OCI-LY7 (cell line): ENCODE results near the gene FGD3. TPM values are rescaled to one million over a fixed set of nuclear protein-coding genes. Genes with fewer than 3 reads are reported as not detected.

Source experiments
- BruUV-seq: library from RNA; stranded (reverse); fragments of 400-500 nt; replicated peaks from 2 replicates; lab custom pipeline; 2021; lab: Mats Ljungman, UMichigan
- CTCF ChIA-PET: fragments of 300-600 bp; sonication (Branson Sonifier 250); formaldehyde crosslinking; loops from one replicate; lab custom pipeline; 2022; ENCODE audit warnings: antibody characterized with exemption; ENCODE audit not compliant: unreplicated experiment; lab: Charles Lee
- POLR2A ChIA-PET: fragments of 300-600 bp; sonication (Branson Sonifier 250); formaldehyde crosslinking; loops from one replicate; lab custom pipeline; 2022; ENCODE audit warnings: antibody characterized with exemption; lab: Charles Lee
- DNase-seq: peaks from one replicate; pipeline ENCODE4 v3.0.0-alpha.2; 2015; ENCODE audit warnings: low spot score
- H2AFZ ChIP-seq: fragments of 200-600 bp; sonication (generic), shearing (Covaris generic); 2 replicates; pipeline ENCODE4 v1.6.1; 2014; ENCODE audit warnings: mild to moderate bottlenecking, antibody characterized with exemption, low read length, moderate library complexity
- H3K27ac ChIP-seq: fragments of 200-600 bp; sonication (generic); 2 replicates; pipeline ENCODE4 v1.5.1; 2014; ENCODE audit warnings: mixed run types, low read depth, mild to moderate bottlenecking, moderate library complexity, low read length, inconsistent platforms; ENCODE audit not compliant: poor library complexity, severe bottlenecking
- H3K36me3 ChIP-seq: fragments of 200-600 bp; sonication (generic); 2 replicates; pipeline ENCODE4 v1.6.1; 2014; ENCODE audit warnings: mild to moderate bottlenecking, antibody characterized with exemption, low read length, moderate library complexity, mixed read lengths; ENCODE audit not compliant: insufficient read depth
- H3K4me1 ChIP-seq: fragments of 200-600 bp; sonication (generic); 2 replicates; pipeline ENCODE4 v1.5.1; 2014; ENCODE audit warnings: mild to moderate bottlenecking, low read length; ENCODE audit not compliant: insufficient read depth, poor library complexity, severe bottlenecking
- H3K4me2 ChIP-seq: fragments of 200-600 bp; sonication (generic); 2 replicates; pipeline ENCODE4 v1.6.1; 2014; ENCODE audit warnings: mild to moderate bottlenecking, low read length
- H3K4me3 ChIP-seq: fragments of 200-600 bp; sonication (generic); 2 replicates; pipeline ENCODE4 v1.5.1; 2014; ENCODE audit warnings: mild to moderate bottlenecking, low read depth, low read length; ENCODE audit not compliant: poor library complexity, severe bottlenecking
- H3K79me2 ChIP-seq: fragments of 200-600 bp; sonication (generic); 2 replicates; pipeline ENCODE4 v1.6.1; 2016; ENCODE audit warnings: low read depth, mild to moderate bottlenecking, low read length, moderate library complexity, mixed read lengths; ENCODE audit not compliant: insufficient read depth
- H3K9me2 ChIP-seq: fragments of 200-600 bp; sonication (generic); 2 replicates; pipeline ENCODE4 v1.6.1; 2016; ENCODE audit warnings: mild to moderate bottlenecking, low read length, mixed read lengths; ENCODE audit not compliant: insufficient read depth
- H3K9me3 ChIP-seq: fragments of 200-600 bp; sonication (generic); 2 replicates; pipeline ENCODE4 v1.6.1; 2014; ENCODE audit warnings: mild to moderate bottlenecking, mixed run types, low read length, mixed read lengths
- H4K20me1 ChIP-seq: fragments of 200-600 bp; sonication (generic); 2 replicates; pipeline ENCODE4 v1.6.1; 2014; ENCODE audit warnings: mild to moderate bottlenecking, antibody characterized with exemption, low read length, moderate library complexity, mixed read lengths; ENCODE audit not compliant: insufficient read depth
- EZH2phosphoT487 ChIP-seq: fragments of 200-600 bp; sonication (generic); IDR thresholded peaks from 2 replicates; pipeline ENCODE4 v1.6.1; 2018; ENCODE audit warnings: low read depth, borderline replicate concordance, mild to moderate bottlenecking, mixed run types, antibody characterized with exemption, low read length, moderate library complexity, mixed read lengths
- intact Hi-C: fragments of 100-400 bp; cut with micrococcal nuclease; formaldehyde crosslinking; loops from one replicate; pipeline ENCODE4 v1.10.0; 2022; ENCODE audit not compliant: unreplicated experiment
- total RNA-seq, 2 experiments: library from RNA; depleted of rRNA in 1 of 2; stranded (reverse); fragments of >200 nt in 1 of 2; shearing (Covaris generic) in 1 of 2; gene quantifications; 2 replicates each; pipeline ENCODE4 v1.2.3, GENCODE V29; 2014 to 2022
- TF ChIP-seq, protein P1 (sequence below): fragments of 200-600 bp; sonication (generic); conservative IDR thresholded peaks from 2 replicates; pipeline ENCODE4 v1.5.1; 2014; ENCODE audit warnings: mild to moderate bottlenecking, antibody characterized with exemption, low read length, moderate library complexity, mixed read lengths

FGD3 gene
- total RNA-seq, 2 experiments from 2014 or later: 22.1 to 22.9 TPM

DNA sequence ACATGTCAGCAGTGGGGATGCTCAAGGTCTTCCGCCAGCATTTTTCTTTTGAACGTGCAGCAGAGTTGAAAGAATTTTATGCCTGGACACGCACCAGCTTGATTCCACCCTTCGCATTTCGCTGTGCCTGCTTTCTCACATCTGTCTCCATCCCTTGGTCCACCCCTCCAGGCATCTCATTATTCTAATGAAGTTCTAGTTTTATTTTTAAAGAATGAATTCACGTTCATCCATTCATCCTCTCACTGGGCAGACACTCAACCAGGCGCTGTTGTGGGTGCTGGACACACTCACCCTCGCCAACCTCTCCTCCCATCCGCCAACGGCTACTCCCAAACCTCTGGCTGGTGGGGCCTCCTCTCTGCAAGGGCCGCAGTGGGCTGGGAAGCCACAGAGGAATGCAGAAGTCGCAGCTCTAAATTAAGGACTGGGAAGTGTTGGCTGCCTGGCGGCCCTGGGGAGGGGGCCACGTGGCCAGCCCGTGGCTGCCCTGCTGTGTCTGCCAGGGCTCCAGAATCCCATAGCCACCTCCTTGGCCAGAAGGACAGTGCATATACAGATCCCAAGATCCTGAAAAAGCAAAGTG is 117.9 kb downstream of the FGD3 start:
- BruUV-seq: no TSS peak
- H3K27ac ChIP-seq: peak overlapping the region; percentile 95

DNA sequence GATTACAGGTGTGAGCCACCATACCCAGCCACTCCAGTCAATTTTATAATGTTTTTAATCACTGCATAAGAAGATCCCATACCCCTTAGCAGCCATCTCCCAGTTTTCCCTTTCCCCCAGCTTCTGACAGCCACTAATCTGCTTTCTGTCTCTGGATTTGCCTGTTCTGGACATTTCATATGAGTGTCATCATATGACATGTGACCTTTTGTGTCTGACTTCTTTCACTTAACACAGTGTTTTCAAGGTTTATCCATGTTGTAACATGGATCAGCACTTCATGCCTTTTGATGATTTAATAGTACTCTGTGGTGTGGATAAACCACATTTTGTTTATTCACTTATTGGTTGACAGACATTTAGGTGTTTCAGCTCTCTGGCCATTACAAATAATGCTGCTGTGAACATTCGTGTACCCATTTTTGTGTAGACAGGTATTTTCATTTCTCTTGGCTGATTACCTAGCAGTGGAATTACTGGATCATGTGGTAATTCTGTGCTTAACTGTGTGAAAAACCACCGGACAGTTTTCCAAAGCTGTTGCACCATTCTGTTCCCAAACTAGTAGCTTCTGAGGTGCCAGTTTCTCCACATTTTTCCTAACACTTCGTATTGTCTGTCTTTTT is 119.8 kb downstream of the FGD3 start:
- no peak overlapping the region for H3K27ac ChIP-seq
- H3K79me2 ChIP-seq: peaks cover 69% of the 10 kb centered on the region
- no peak for DNase-seq
- POLR2A ChIA-PET: interaction anchor here (0.5 to 0.6 kb wide), 3 partner anchors 12 to 69 kb away, joined by 3 read pairs; no protein-coding TSS in a partner anchor
- H3K9me2 ChIP-seq: no peaks in the 10 kb centered on the region
- TF ChIP-seq, protein P1, sequence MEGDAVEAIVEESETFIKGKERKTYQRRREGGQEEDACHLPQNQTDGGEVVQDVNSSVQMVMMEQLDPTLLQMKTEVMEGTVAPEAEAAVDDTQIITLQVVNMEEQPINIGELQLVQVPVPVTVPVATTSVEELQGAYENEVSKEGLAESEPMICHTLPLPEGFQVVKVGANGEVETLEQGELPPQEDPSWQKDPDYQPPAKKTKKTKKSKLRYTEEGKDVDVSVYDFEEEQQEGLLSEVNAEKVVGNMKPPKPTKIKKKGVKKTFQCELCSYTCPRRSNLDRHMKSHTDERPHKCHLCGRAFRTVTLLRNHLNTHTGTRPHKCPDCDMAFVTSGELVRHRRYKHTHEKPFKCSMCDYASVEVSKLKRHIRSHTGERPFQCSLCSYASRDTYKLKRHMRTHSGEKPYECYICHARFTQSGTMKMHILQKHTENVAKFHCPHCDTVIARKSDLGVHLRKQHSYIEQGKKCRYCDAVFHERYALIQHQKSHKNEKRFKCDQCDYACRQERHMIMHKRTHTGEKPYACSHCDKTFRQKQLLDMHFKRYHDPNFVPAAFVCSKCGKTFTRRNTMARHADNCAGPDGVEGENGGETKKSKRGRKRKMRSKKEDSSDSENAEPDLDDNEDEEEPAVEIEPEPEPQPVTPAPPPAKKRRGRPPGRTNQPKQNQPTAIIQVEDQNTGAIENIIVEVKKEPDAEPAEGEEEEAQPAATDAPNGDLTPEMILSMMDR: no peak
- no peak for TF ChIP-seq EZH2phosphoT487
- TSS peak; percentile 5 for BruUV-seq
- intact Hi-C loops: loop anchor here (10.0 kb wide), 1 partner anchor 302 kb away; the partner anchor contains the start of gene BICD2
- no peak overlapping the region for H2AFZ ChIP-seq
- peaks cover 47% of the 10 kb centered on the region for H3K4me1 ChIP-seq
- no peaks in the 10 kb centered on the region for H4K20me1 ChIP-seq
- H3K36me3 ChIP-seq: peaks cover 85% of the 10 kb centered on the region
- CTCF ChIA-PET: no interaction called here
- H3K4me2 ChIP-seq: no peak overlapping the region
- H3K4me3 ChIP-seq: no peak overlapping the region
- peaks cover 6% of the 10 kb centered on the region; the same call in 1 of the 2 replicates for H3K9me3 ChIP-seq

More for the DNA sequence above, 117.9 kb downstream of the FGD3 start:
- H4K20me1 ChIP-seq: no peaks in the 10 kb centered on the region
- H3K79me2 ChIP-seq: peaks cover 85% of the 10 kb centered on the region
- DNase-seq: no peak
- H2AFZ ChIP-seq: no peak overlapping the region
- peak overlapping the region; percentile 88 for H3K4me2 ChIP-seq
- peak overlapping the region; percentile 63 for H3K4me3 ChIP-seq
- ChIA-PET POLR2A (interaction anchor here (0.9 to 1.5 kb wide), 5 partner anchors 11 to 60 kb away, joined by 3 to 13 read pairs (median 4); no protein-coding TSS in a partner anchor), CTCF (interaction anchor here (0.7 to 1.6 kb wide), 4 partner anchors 13 to 32 kb away, joined by 3 to 5 read pairs (median 4); no protein-coding TSS in a partner anchor)
- TF ChIP-seq EZH2phosphoT487: no peak
- TF ChIP-seq, protein P1: no peak
- no peaks in the 10 kb centered on the region for H3K9me2 ChIP-seq
- intact Hi-C loops: loop anchor here (2.0 to 10.0 kb wide), 2 partner anchors 300 to 344 kb away; partner anchors contain the start of gene BICD2
- peaks cover 74% of the 10 kb centered on the region for H3K36me3 ChIP-seq
- peaks cover 57% of the 10 kb centered on the region for H3K4me1 ChIP-seq
- peaks cover 6% of the 10 kb centered on the region; the same call in 1 of the 2 replicates for H3K9me3 ChIP-seq
